Measurements from ENCODE around the gene CFAP46.

- TF ChIP-seq EZH2 (IDR thresholded peaks at IDR 0.05; ENCODE audit: borderline replicate concordance, insufficient read depth, low read length, poor library complexity, severe bottlenecking) (no peak), CTCF (IDR thresholded peaks at IDR 0.05; ENCODE audit: poor library complexity, severe bottlenecking) (no peak), REST (IDR thresholded peaks at IDR 0.05; ENCODE audit: borderline replicate concordance) (no peak), TAF1 (IDR thresholded peaks at IDR 0.05; ENCODE audit: low read depth) (no peak), MXI1 (conservative IDR thresholded peaks at IDR 0.05; ENCODE audit: poor library complexity, severe bottlenecking) (no peak), POLR2AphosphoS5 (IDR thresholded peaks at IDR 0.05) (no peak), SMC3 (conservative IDR thresholded peaks at IDR 0.05; ENCODE audit: poor library complexity) (no peak)
Measured at GRCh38 chr10:132884041-132884440, 58.3 kb downstream of the CFAP46 start.

Measured in neural cell (in vitro differentiated cells).